ENCODE data around the gene OTOP1. TPM values are rescaled to one million over a fixed set of nuclear protein-coding genes. Genes with fewer than 3 reads are reported as not detected.
"Not testable (repeated sequence)": the region's sequence is repeated elsewhere in the genome, so short reads cannot be mapped to it uniquely, and the experiment has no call there.

Gene OTOP1
- total and polyA plus RNA-seq, 2 of the 4 experiments (the other 2 are of a cell fraction) = not detected

DNA sequence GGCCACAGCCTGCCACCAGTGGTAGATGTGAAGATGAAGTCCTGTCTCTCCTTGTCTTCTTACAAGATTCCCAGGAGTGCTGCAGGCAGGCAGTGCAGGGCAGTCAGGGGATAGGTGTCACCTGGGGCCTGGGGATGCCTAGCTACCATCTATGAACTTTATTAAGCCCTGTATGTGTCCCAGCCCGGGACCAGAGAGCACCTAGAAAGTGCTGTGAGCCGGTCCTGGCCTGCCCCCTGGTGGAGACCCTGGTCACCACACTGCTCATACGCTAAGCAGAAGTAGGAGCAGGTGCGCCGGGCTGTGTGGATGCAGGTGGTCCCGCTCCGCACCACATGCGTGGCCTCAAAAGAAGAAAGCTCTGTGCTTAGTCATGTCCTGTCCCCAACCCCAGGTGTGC, 81.1 kb downstream of the OTOP1 start:
- intact Hi-C loops (cut with micrococcal nuclease); H2AK9ac ChIP-seq (replicated peaks; ENCODE audit: low read depth, low read length, poor library complexity); H2BK20ac ChIP-seq (ENCODE audit: low read depth, low read length); H2BK5ac ChIP-seq (ENCODE audit: low read depth, low read length, poor library complexity, severe bottlenecking); H3K4me2 ChIP-seq (ENCODE audit: low read depth, low read length); H2BK15ac ChIP-seq (ENCODE audit: low read depth, low read length); CTCF ChIA-PET; H3K14ac ChIP-seq (replicated peaks; ENCODE audit: low read depth, low read length); H4K5ac ChIP-seq (ENCODE audit: low read depth, low read length); H3K36me3 ChIP-seq (ENCODE audit: control insufficient read depth, insufficient read depth, low read length); H2AK5ac ChIP-seq (ENCODE audit: low read depth, low read length); ATAC-seq (ENCODE audit: low read depth); H3K4ac ChIP-seq (ENCODE audit: low read depth, low read length); BruUV-seq (replicated peaks); H3K79me1 ChIP-seq (ENCODE audit: low read depth in 1 of 2, low read length in 2 of 2); H4K8ac ChIP-seq (ENCODE audit: low read depth in 2 of 2, low read length in 2 of 2); POLR2A ChIA-PET (ENCODE audit: unreplicated experiment); DNase-seq; in situ Hi-C loops (cut with MboI; ENCODE audit: low sequenced_read_pairs); H3K18ac ChIP-seq (ENCODE audit: low read depth, low read length); H3K9me3 ChIP-seq (ENCODE audit: control insufficient read depth, insufficient read depth, low read length); H3K9me1 ChIP-seq (ENCODE audit: insufficient read depth, low read length); H3K27me3 ChIP-seq (ENCODE audit: control insufficient read depth, insufficient read depth, low read length); H3K9ac ChIP-seq (ENCODE audit: low read depth, low read length); H2BK120ac ChIP-seq (ENCODE audit: low read depth, low read length); H4K20me1 ChIP-seq (ENCODE audit: insufficient read depth, low read length); H3K23ac ChIP-seq (ENCODE audit: low read depth, low read length); H3K27ac ChIP-seq (ENCODE audit: insufficient read depth, low read length); H3K56ac ChIP-seq (ENCODE audit: extremely low read depth, insufficient read depth, low read length); H4K91ac ChIP-seq (ENCODE audit: insufficient read depth, low read depth, low read length); H3K4me3 ChIP-seq (ENCODE audit: insufficient read depth, low read depth, low read length); dilution Hi-C loops (cut with HindIII; ENCODE audit: low sequenced_read_pairs, unreplicated experiment); H2AFZ ChIP-seq (replicated peaks; ENCODE audit: low read length, poor library complexity); H3K4me1 ChIP-seq (ENCODE audit: control insufficient read depth, insufficient read depth, low read length): not testable (repeated sequence)
- WGBS, 2 experiments (ENCODE audit: extremely low coverage in 2 of 2, insufficient read length in 1 of 2) = no CpG with 5 or more reads among the region's 8 CpGs

DNA sequence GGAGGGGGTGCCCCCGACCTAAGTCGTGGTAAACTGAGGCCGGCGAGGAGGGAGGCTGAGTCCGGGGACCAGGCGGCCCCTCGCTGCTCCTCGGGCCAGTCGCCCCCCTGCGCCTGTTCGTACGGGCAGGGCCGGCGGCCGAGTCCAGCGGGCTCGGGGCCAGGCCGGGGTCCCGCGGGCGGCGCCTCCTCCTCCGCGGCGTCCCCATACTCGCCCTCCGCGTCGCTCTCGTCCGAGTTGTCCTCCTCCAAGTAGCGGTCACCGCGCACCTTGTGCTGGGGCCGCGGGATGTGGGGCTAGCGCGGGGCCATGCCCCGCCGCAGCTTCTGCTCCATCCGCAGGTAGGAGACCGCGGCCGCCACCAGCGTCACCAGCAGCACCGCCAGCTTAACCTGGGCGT, 83.4 kb downstream of the OTOP1 start:
- H3K4ac ChIP-seq (ENCODE audit: low read depth, low read length); H4K8ac ChIP-seq (ENCODE audit: low read depth in 2 of 2, low read length in 2 of 2); dilution Hi-C loops (cut with HindIII; ENCODE audit: low sequenced_read_pairs, unreplicated experiment); H3K18ac ChIP-seq (ENCODE audit: low read depth, low read length); H3K14ac ChIP-seq (replicated peaks; ENCODE audit: low read depth, low read length); H3K9me3 ChIP-seq (ENCODE audit: control insufficient read depth, insufficient read depth, low read length); H3K23ac ChIP-seq (ENCODE audit: low read depth, low read length); ATAC-seq (ENCODE audit: low read depth); H3K36me3 ChIP-seq (ENCODE audit: control insufficient read depth, insufficient read depth, low read length); H3K27me3 ChIP-seq (ENCODE audit: control insufficient read depth, insufficient read depth, low read length); H4K91ac ChIP-seq (ENCODE audit: insufficient read depth, low read depth, low read length); H3K9ac ChIP-seq (ENCODE audit: low read depth, low read length); H3K9me1 ChIP-seq (ENCODE audit: insufficient read depth, low read length); DNase-seq; H2BK20ac ChIP-seq (ENCODE audit: low read depth, low read length); BruUV-seq (replicated peaks); H3K56ac ChIP-seq (ENCODE audit: extremely low read depth, insufficient read depth, low read length); H3K4me1 ChIP-seq (ENCODE audit: control insufficient read depth, insufficient read depth, low read length); H2AK5ac ChIP-seq (ENCODE audit: low read depth, low read length); H3K4me2 ChIP-seq (ENCODE audit: low read depth, low read length); H2AK9ac ChIP-seq (replicated peaks; ENCODE audit: low read depth, low read length, poor library complexity); H3K4me3 ChIP-seq (ENCODE audit: insufficient read depth, low read depth, low read length); H2AFZ ChIP-seq (replicated peaks; ENCODE audit: low read length, poor library complexity); H2BK15ac ChIP-seq (ENCODE audit: low read depth, low read length); intact Hi-C loops (cut with micrococcal nuclease); H2BK5ac ChIP-seq (ENCODE audit: low read depth, low read length, poor library complexity, severe bottlenecking); H3K79me1 ChIP-seq (ENCODE audit: low read depth in 1 of 2, low read length in 2 of 2); H4K20me1 ChIP-seq (ENCODE audit: insufficient read depth, low read length); H3K27ac ChIP-seq (ENCODE audit: insufficient read depth, low read length); POLR2A ChIA-PET (ENCODE audit: unreplicated experiment); H2BK120ac ChIP-seq (ENCODE audit: low read depth, low read length); in situ Hi-C loops (cut with MboI; ENCODE audit: low sequenced_read_pairs); H4K5ac ChIP-seq (ENCODE audit: low read depth, low read length); CTCF ChIA-PET: not testable (repeated sequence)
- WGBS, 2 experiments (ENCODE audit: extremely low coverage in 2 of 2, insufficient read length in 1 of 2) = no CpG with 5 or more reads among the region's 47 CpGs

All from IMR-90 (cell line).